ENCODE measurements around the gene ATRAID.

Gene ATRAID

DNA sequence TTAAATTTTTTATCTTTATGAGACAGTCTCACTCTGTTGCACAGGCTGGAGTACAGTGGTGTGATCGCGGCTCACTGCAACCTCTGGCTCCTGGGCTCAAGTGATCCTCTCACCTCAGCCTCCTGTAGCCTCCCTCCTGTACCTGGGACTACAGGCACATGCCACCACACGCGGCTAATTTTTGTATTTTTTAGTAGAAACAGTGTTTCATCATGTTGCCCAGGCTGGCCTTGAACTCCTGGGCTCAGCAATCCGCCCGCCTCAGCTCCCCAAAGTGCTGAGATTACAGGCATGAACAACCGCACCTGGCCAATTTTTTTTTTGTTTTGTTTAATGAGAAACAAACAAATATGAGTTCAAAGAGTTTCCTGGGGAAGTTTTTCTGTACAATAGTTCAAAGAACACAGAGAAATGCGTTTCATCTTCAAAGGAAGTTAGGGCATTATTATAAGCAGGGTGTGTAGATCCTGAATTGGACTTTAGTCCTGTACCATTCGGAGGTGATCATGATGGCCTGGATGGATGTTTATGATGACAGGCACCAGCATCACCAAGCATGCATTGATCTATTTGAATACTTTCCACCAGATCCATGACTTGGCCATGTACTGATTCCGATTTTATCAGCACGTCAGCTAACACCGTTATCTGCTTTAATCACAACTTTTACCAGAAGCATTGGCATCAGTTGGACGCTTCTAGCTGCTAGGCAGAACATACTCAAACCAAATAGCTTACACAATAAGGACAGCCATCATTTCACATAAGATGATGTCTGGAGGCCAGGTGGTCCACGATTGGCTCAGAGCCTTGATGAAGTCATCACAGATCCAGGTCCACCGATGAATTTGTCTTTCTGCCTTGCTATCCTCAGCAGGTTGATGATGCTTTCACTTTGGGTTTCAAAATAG, 34.1 kb upstream of the ATRAID start:
- no peak for DNase-seq (ENCODE audit: insufficient read length, low spot score)
- peak; percentile 43 for FAIRE-seq
- TF ChIP-seq POU2F2 (IDR thresholded peaks at IDR 0.05; ENCODE audit: low read depth, low read length) (no peak), SPI1 (IDR thresholded peaks at IDR 0.05; ENCODE audit: low read depth, low read length) (no peak), POLR2A (IDR thresholded peaks at IDR 0.05; ENCODE audit: low read depth, low read length) (no peak), PAX5 (IDR thresholded peaks at IDR 0.05; ENCODE audit: insufficient read depth, low read length, severe bottlenecking) (no peak), TAF1 (IDR thresholded peaks at IDR 0.05; ENCODE audit: low read depth, low read length) (no peak), POLR2AphosphoS5 (IDR thresholded peaks at IDR 0.05; ENCODE audit: low read depth, low read length) (no peak)

DNA sequence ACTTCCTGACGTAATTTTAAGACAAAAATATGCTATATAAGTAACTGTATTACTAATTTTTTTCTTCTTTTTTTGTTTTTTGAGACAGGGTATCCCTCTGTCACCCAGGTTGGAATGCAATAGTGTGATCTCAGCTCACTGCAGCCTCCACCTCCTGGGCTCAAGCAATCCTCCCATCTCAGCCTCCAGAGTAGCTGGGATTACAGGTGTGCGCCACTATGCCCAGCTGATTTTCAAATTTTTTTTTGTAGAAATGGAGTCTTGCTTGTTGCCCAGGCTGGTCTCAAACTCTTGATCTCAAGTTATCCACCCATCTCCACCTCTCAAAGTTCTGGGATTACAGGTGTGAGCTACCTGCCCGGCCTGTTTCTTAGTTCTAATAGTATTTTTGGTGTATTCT, 33.4 kb upstream of the ATRAID start:
- no peak for DNase-seq (ENCODE audit: insufficient read length, low spot score)
- no peak for FAIRE-seq
- TF ChIP-seq POLR2AphosphoS5 (IDR thresholded peaks at IDR 0.05; ENCODE audit: low read depth, low read length) (no peak), SPI1 (IDR thresholded peaks at IDR 0.05; ENCODE audit: low read depth, low read length) (no peak), POU2F2 (IDR thresholded peaks at IDR 0.05; ENCODE audit: low read depth, low read length) (no peak), POLR2A (IDR thresholded peaks at IDR 0.05; ENCODE audit: low read depth, low read length) (no peak), PAX5 (IDR thresholded peaks at IDR 0.05; ENCODE audit: insufficient read depth, low read length, severe bottlenecking) (no peak), TAF1 (IDR thresholded peaks at IDR 0.05; ENCODE audit: low read depth, low read length) (no peak)

DNA sequence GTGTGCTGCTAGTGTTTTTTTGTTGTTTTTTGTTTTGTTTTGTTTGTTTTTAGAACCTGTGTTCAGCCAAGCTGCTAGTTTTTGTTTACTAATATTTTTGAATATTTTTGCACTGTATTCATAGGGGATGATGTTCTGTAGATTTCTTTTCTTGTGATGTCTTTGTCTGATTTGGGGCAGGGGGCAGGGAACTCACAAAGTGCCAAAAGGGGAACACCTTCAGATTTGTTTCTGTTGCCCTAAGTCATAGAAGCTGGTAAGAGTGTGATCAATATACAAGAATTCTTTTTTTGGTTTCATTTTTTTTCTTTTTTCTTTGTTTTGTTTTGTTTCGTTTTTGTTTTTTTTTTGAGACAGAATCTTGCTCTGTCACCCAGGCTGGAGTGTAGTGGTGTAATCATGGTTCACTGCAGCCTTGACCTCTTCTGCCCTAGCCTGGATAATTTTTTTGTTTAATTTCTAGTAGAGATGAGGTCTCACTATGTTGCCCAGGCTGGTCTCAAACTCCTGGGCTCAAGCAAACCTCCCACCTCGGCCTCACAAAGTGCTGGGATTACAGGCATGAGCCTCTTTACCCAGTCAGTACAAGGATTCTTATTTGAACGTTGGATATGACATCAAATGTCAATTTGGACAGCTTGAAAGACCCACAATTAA, 32.4 kb upstream of the ATRAID start:
- FAIRE-seq, result no peak
- no peak for DNase-seq (ENCODE audit: insufficient read length, low spot score)
- TF ChIP-seq PAX5 (IDR thresholded peaks at IDR 0.05; ENCODE audit: insufficient read depth, low read length, severe bottlenecking) (no peak), SPI1 (IDR thresholded peaks at IDR 0.05; ENCODE audit: low read depth, low read length) (no peak), POU2F2 (IDR thresholded peaks at IDR 0.05; ENCODE audit: low read depth, low read length) (no peak), POLR2AphosphoS5 (IDR thresholded peaks at IDR 0.05; ENCODE audit: low read depth, low read length) (no peak), TAF1 (IDR thresholded peaks at IDR 0.05; ENCODE audit: low read depth, low read length) (no peak), POLR2A (IDR thresholded peaks at IDR 0.05; ENCODE audit: low read depth, low read length) (no peak)

DNA sequence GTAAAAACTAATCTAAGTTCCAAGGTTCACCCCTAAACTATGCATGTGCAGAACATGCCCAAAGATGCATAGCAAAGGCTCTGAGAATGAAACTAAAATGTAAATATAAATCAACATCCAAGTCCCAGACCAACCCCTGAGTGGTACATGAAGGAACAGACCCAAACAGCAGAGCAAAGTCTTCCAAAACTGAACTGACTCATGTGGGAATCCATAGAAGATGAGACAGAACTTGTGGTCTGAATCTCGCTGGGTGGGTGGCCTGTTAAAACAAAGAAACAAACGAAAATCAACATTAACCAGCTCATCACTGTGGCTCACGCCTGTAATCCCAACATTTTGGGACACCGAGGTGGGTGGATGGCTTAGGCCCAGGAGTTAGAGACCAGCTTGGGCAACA, 29.5 kb upstream of the ATRAID start:
- no peak for TF ChIP-seq PAX5 (IDR thresholded peaks at IDR 0.05; ENCODE audit: insufficient read depth, low read length, severe bottlenecking)
- TF ChIP-seq POLR2A (IDR thresholded peaks at IDR 0.05; ENCODE audit: low read depth, low read length), result no peak
- no peak for TF ChIP-seq SPI1 (IDR thresholded peaks at IDR 0.05; ENCODE audit: low read depth, low read length)
- no peak for TF ChIP-seq TAF1 (IDR thresholded peaks at IDR 0.05; ENCODE audit: low read depth, low read length)
- no peak for TF ChIP-seq POU2F2 (IDR thresholded peaks at IDR 0.05; ENCODE audit: low read depth, low read length)
- no peak for FAIRE-seq
- DNase-seq (ENCODE audit: insufficient read length, low spot score), result no peak

DNA sequence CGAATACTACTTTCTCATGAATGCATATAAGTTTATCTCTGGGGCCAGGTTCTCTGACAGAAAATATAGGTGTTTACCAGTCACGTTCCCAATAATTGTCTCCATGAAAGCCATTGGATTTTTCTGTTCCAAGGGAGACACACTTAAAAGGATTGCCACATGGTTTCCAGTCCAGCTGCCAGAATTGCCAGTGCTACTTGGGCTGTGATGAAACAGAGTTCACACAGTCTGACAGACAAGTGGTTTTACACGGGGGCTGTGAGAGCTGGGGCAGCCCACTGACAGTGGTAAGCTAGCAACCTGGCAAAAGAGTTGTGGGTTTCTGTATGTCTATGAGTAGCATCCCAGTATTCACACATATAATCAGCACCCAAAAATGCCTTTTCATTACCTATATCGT, 27.7 kb upstream of the ATRAID start:
- no peak for FAIRE-seq
- TF ChIP-seq POLR2A (IDR thresholded peaks at IDR 0.05; ENCODE audit: low read depth, low read length) (no peak), TAF1 (IDR thresholded peaks at IDR 0.05; ENCODE audit: low read depth, low read length) (no peak), POU2F2 (IDR thresholded peaks at IDR 0.05; ENCODE audit: low read depth, low read length) (no peak)

DNA sequence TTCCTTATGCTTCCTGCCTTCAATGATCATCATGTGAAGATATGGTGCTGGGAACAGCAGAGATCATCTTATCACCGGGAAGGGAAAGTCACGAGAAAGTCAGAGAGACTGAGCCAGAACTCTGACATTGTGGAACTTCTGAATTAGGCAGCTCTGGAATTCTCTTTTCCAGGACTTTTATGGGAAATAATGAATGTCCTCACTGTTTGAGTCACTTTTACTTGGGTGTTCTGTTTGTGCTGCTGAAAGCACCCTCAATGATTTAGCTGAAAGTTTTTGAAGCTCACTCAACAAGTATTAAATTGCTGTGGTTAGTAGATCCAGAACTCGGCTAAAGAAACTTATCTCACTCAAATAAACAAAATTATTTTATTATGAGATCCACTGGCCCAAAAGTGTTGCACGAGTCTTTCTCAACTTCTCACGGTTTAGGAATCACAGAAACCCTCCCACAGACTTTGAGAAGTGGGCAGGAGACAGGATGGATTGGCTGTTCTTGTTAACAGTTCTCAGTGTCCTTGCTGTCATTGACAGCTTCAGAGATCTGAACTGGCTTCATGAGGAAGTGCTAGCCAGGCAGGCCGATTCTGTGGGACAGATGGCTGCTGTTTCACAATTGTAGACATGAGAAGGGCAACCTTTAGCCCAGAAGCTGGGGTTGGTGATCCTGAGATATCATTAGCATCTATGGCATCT, 26.4 kb upstream of the ATRAID start:
- FAIRE-seq, result no peak
- TF ChIP-seq POLR2A (IDR thresholded peaks at IDR 0.05; ENCODE audit: low read depth, low read length), result no peak
- no peak for TF ChIP-seq POU2F2 (IDR thresholded peaks at IDR 0.05; ENCODE audit: low read depth, low read length)
- TF ChIP-seq SPI1 (IDR thresholded peaks at IDR 0.05; ENCODE audit: low read depth, low read length), result peak; percentile 35; the same call in 1 of the 2 replicates
- no peak for DNase-seq (ENCODE audit: insufficient read length, low spot score)

More for the DNA sequence above, 27.7 kb upstream of the ATRAID start:
- no peak for DNase-seq (ENCODE audit: insufficient read length, low spot score)

DNA sequence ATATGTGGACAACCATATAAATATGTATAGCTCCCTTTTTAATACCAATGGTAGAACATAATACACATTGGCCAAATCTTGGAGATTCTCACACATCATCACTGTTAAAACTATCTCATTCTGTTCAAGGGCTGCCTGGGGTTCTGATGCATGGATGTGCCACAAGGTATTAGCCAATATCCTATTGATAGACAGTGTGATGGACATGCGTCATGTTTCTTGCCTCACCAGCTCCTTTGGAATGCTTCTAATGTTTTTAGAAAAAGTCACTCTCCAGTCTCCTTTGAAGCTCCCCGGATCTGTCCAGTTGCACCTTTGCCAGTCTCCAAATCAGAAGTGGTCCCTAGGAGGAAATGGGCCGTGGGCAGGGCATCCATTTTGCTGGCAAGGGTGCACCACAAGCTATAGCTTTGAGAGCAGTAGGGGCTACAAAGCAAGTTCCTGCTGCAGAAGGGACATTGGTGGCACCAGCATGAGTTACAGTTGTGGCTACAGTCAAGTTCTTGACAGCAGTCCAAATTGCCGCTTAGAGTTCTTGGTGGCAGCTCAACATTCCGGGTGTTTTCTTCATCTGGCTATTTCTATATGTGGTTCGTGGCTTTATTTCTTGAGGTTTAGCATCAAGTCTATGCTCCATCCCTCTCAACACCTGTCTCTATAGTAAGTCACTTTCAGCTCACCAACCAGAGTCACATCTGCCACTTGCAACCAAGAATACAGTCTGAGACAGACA, 25.1 kb upstream of the ATRAID start:
- DNase-seq (ENCODE audit: insufficient read length, low spot score), result no peak
- TF ChIP-seq SPI1 (IDR thresholded peaks at IDR 0.05; ENCODE audit: low read depth, low read length) (no peak), POU2F2 (IDR thresholded peaks at IDR 0.05; ENCODE audit: low read depth, low read length) (no peak), TAF1 (IDR thresholded peaks at IDR 0.05; ENCODE audit: low read depth, low read length) (no peak), PAX5 (IDR thresholded peaks at IDR 0.05; ENCODE audit: insufficient read depth, low read length, severe bottlenecking) (no peak), POLR2AphosphoS5 (IDR thresholded peaks at IDR 0.05; ENCODE audit: low read depth, low read length) (no peak), POLR2A (IDR thresholded peaks at IDR 0.05; ENCODE audit: low read depth, low read length) (no peak)
- FAIRE-seq, result no peak

DNA sequence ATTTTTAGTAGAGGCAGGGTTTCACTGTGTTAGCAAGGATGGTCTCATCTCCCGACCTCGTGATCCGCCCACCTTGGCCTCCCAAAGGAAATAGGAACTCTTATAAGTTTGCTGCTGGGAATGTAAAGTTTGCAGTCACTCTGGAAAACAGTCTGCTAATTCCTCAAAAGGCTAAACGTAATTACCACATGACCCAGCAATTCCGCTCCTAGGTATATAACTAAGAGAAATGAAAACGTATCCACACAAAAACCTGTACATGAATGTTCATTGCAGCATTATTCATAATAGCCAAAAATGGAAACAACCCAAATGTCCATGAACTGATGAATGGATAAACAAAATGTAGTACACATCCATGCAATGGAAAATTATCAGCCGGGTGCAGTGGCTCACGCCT, 21.9 kb upstream of the ATRAID start:
- TF ChIP-seq PAX5 (IDR thresholded peaks at IDR 0.05; ENCODE audit: insufficient read depth, low read length, severe bottlenecking), result no peak
- TF ChIP-seq SPI1 (IDR thresholded peaks at IDR 0.05; ENCODE audit: low read depth, low read length), result no peak
- TF ChIP-seq POU2F2 (IDR thresholded peaks at IDR 0.05; ENCODE audit: low read depth, low read length), result no peak
- TF ChIP-seq POLR2AphosphoS5 (IDR thresholded peaks at IDR 0.05; ENCODE audit: low read depth, low read length), result no peak
- no peak for TF ChIP-seq TAF1 (IDR thresholded peaks at IDR 0.05; ENCODE audit: low read depth, low read length)
- no peak for TF ChIP-seq POLR2A (IDR thresholded peaks at IDR 0.05; ENCODE audit: low read depth, low read length)
- DNase-seq (ENCODE audit: insufficient read length, low spot score), result no peak
- FAIRE-seq, result no peak

Measured in GM12891 (cell line).